Measurements from ENCODE around the gene KCNAB2. TPM values are rescaled to one million over a fixed set of nuclear protein-coding genes. Genes with fewer than 3 reads are reported as not detected.

Gene KCNAB2
- polyA plus RNA-seq, 1 of the 3 experiments (the other 2 are of a cell fraction) = 7.6 TPM

- Histone ChIP-seq H3K4me2 (no peak overlapping the region), H3K79me2 (ENCODE audit: insufficient read depth) (no peaks in the 10 kb centered on the region), H4K20me1 (ENCODE audit: insufficient read depth) (no peaks in the 10 kb centered on the region), H2AFZ (ENCODE audit: low read depth) (no peak overlapping the region), H3K9me3 (no peaks in the 10 kb centered on the region), H3K4me3 (ENCODE audit: low read depth in 2 of 2, low read length in 1 of 2) (no peak overlapping the region), H3K4me1 (ENCODE audit: control insufficient read depth in 1 of 2, insufficient read depth in 2 of 2, low read depth in 1 of 2, low read length in 1 of 2) (no peaks in the 10 kb centered on the region; a peak in 1 of 4 replicates), H3K27me3 (ENCODE audit: insufficient read depth) (no peaks in the 10 kb centered on the region), H3F3A (replicated peaks; ENCODE audit: insufficient read depth) (no peaks in the 10 kb centered on the region), H3K27ac (ENCODE audit: low read depth in 2 of 2, low read length in 1 of 2) (no peak overlapping the region), H3K9ac (no peak overlapping the region), H3K36me3 (replicated peaks in 1 of 2; ENCODE audit: control insufficient read depth in 1 of 2, insufficient read depth in 2 of 2, low read length in 1 of 2) (no peaks in the 10 kb centered on the region), H3K9me2 (no peaks in the 10 kb centered on the region)
- POLR2A ChIA-PET = no interaction called here
- 98% methylated on average over 10 of the region's 28 CpGs for WGBS (ENCODE audit: low lambda C conversion rate)
- TF ChIP-seq GABPA (IDR thresholded peaks at IDR 0.05; ENCODE audit: low read depth) (no peak), SIN3A (IDR thresholded peaks at IDR 0.05; ENCODE audit: borderline replicate concordance, low read depth, low read length) (no peak), TEAD4 (IDR thresholded peaks at IDR 0.05; ENCODE audit: borderline replicate concordance, insufficient read depth) (no peak), JUND (IDR thresholded peaks at IDR 0.05) (no peak), EZH2phosphoT487 (IDR thresholded peaks at IDR 0.05; ENCODE audit: borderline replicate concordance, low read depth) (no peak), CHD2 (IDR thresholded peaks at IDR 0.05; ENCODE audit: low read length, partially characterized antibody) (no peak), NRF1 (IDR thresholded peaks at IDR 0.05; ENCODE audit: low read depth, low read length) (no peak), RCOR1 (IDR thresholded peaks at IDR 0.05; ENCODE audit: low read length) (no peak), SMC3 (IDR thresholded peaks at IDR 0.05; ENCODE audit: low read depth, low read length) (no peak), FOXJ3 (CRISPR knock-in tag; IDR thresholded peaks at IDR 0.05) (no peak), RAD21 (IDR thresholded peaks at IDR 0.05; ENCODE audit: low read length) (no peak), EP300 (IDR thresholded peaks at IDR 0.05; ENCODE audit: borderline replicate concordance in 1 of 2, low read depth in 1 of 2, low read length in 1 of 2) (no peak)
- TF ChIP-seq, protein P1, sequence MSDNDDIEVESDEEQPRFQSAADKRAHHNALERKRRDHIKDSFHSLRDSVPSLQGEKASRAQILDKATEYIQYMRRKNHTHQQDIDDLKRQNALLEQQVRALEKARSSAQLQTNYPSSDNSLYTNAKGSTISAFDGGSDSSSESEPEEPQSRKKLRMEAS (IDR thresholded peaks at IDR 0.05; ENCODE audit: low read depth) = no peak
- TF ChIP-seq, protein P2, sequence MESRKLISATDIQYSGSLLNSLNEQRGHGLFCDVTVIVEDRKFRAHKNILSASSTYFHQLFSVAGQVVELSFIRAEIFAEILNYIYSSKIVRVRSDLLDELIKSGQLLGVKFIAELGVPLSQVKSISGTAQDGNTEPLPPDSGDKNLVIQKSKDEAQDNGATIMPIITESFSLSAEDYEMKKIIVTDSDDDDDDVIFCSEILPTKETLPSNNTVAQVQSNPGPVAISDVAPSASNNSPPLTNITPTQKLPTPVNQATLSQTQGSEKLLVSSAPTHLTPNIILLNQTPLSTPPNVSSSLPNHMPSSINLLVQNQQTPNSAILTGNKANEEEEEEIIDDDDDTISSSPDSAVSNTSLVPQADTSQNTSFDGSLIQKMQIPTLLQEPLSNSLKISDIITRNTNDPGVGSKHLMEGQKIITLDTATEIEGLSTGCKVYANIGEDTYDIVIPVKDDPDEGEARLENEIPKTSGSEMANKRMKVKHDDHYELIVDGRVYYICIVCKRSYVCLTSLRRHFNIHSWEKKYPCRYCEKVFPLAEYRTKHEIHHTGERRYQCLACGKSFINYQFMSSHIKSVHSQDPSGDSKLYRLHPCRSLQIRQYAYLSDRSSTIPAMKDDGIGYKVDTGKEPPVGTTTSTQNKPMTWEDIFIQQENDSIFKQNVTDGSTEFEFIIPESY (IDR thresholded peaks at IDR 0.05; ENCODE audit: borderline replicate concordance, low read depth) = no peak
- no peak for DNase-seq
- CTCF ChIA-PET = interaction anchor here (0.8 to 2.5 kb wide), 7 partner anchors 9 to 103 kb away, joined by 3 to 8 read pairs (median 4); no protein-coding TSS in a partner anchor
Observed at GRCh38 chr1:6106321-6106731, 60.6 kb downstream of the KCNAB2 start.

- no peaks in the 10 kb centered on the region for H3K9me2 ChIP-seq
- H2AFZ ChIP-seq (ENCODE audit: low read depth) = no peak overlapping the region
- H3K9ac ChIP-seq = no peak overlapping the region
- no peaks in the 10 kb centered on the region for H3F3A ChIP-seq (replicated peaks; ENCODE audit: insufficient read depth)
- 85% methylated on average over 6 of the region's 6 CpGs for WGBS (ENCODE audit: low lambda C conversion rate)
- H3K27me3 ChIP-seq (ENCODE audit: insufficient read depth) = no peaks in the 10 kb centered on the region
- H3K4me2 ChIP-seq = no peak overlapping the region
- CTCF ChIA-PET = interaction anchor here (1.2 to 2.5 kb wide), 3 partner anchors 9 to 54 kb away, joined by 3 to 8 read pairs (median 6); no protein-coding TSS in a partner anchor
- no peaks in the 10 kb centered on the region for H4K20me1 ChIP-seq (ENCODE audit: insufficient read depth)
- POLR2A ChIA-PET = no interaction called here
- DNase-seq = no peak
- peaks cover 0 to 6% of the 10 kb centered on the region in 2 experiments; a peak in 1 of 4 replicates for H3K4me1 ChIP-seq (ENCODE audit: control insufficient read depth in 1 of 2, insufficient read depth in 2 of 2, low read depth in 1 of 2, low read length in 1 of 2)
- no peaks in the 10 kb centered on the region for H3K79me2 ChIP-seq (ENCODE audit: insufficient read depth)
- TF ChIP-seq RXRA (IDR thresholded peaks at IDR 0.05; ENCODE audit: borderline replicate concordance, low read depth) = no peak
- no peak for TF ChIP-seq PBX3 (IDR thresholded peaks at IDR 0.05)
- no peak for TF ChIP-seq CHD2 (IDR thresholded peaks at IDR 0.05; ENCODE audit: low read length, partially characterized antibody)
- TF ChIP-seq, protein P2 (IDR thresholded peaks at IDR 0.05; ENCODE audit: borderline replicate concordance, low read depth) = no peak
- no peaks in the 10 kb centered on the region for H3K36me3 ChIP-seq (replicated peaks in 1 of 2; ENCODE audit: control insufficient read depth in 1 of 2, insufficient read depth in 2 of 2, low read length in 1 of 2)
- no peaks in the 10 kb centered on the region for H3K9me3 ChIP-seq
- H3K4me3 ChIP-seq (ENCODE audit: low read depth in 2 of 2, low read length in 1 of 2) = no peak overlapping the region
- no peak overlapping the region for H3K27ac ChIP-seq (ENCODE audit: low read depth in 2 of 2, low read length in 1 of 2)
Observed at GRCh38 chr1:6106977-6107376, 61.3 kb downstream of the KCNAB2 start.
